Activated CD4-positive, alpha-beta memory T cell treated with anti-CD3 and anti-CD28 coated beads for 36 hours (primary cell): Measurements from ENCODE around the gene SMIM32. TPM values are rescaled to one million over a fixed set of nuclear protein-coding genes. Genes with fewer than 3 reads are reported as not detected.

Experiments used
- CTCF ChIA-PET: fragments of 350-600 bp; sonication (Branson Sonifier 250); formaldehyde crosslinking; loops from one replicate; lab custom pipeline; 2021; ENCODE audit warnings: antibody characterized with exemption, inconsistent platforms; lab: Charles Lee
- POLR2A ChIA-PET: fragments of 350-600 bp; sonication (Branson Sonifier 250); formaldehyde crosslinking; loops from one replicate; lab custom pipeline; 2021; ENCODE audit warnings: antibody characterized with exemption; lab: Charles Lee
- DNase-seq: peaks from one replicate; pipeline ENCODE4 v3.0.0-alpha.2; 2020
- H3K27ac Mint-ChIP-seq: one replicate; pipeline ENCODE4 v1.8.0; 2021; ENCODE audit warnings: mixed read lengths
- H3K27me3 Mint-ChIP-seq: one replicate; pipeline ENCODE4 v1.8.0; 2021; ENCODE audit warnings: mixed read lengths
- H3K36me3 Mint-ChIP-seq: one replicate; pipeline ENCODE4 v1.8.0; 2021; ENCODE audit warnings: mixed read lengths
- H3K4me1 Mint-ChIP-seq: one replicate; pipeline ENCODE4 v1.8.0; 2021; ENCODE audit warnings: low read depth, mixed read lengths
- H3K4me3 Mint-ChIP-seq: one replicate; pipeline ENCODE4 v1.8.0; 2021; ENCODE audit warnings: mild to moderate bottlenecking, mixed read lengths
- H3K9me3 Mint-ChIP-seq: one replicate; pipeline ENCODE4 v1.8.0; 2021; ENCODE audit warnings: mixed read lengths
- intact Hi-C: fragments of 100-400 bp; cut with micrococcal nuclease; formaldehyde crosslinking; loops from one replicate; pipeline ENCODE4 v1.15.1; 2023
- total RNA-seq, 2 experiments: library from RNA; stranded (reverse); gene quantifications; one replicate each; pipeline ENCODE4 v1.2.3, GENCODE V29; 2021

Gene SMIM32
- total RNA-seq, 2 experiments from 2014 or later: not detected

- Mint-ChIP-seq H3K4me3 (no peak overlapping the region), H3K9me3 (no peaks in the 10 kb centered on the region), H3K36me3 (no peaks in the 10 kb centered on the region), H3K27me3 (peaks cover 19% of the 10 kb centered on the region), H3K27ac (no peak overlapping the region), H3K4me1 (no peaks in the 10 kb centered on the region)
- no peak for DNase-seq
- POLR2A ChIA-PET: no interaction called here
- CTCF ChIA-PET: interaction anchor here (0.6 to 1.1 kb wide), 2 partner anchors 31 to 370 kb away, joined by 3 to 4 read pairs; no protein-coding TSS in a partner anchor
- intact Hi-C loops: no loop called here
Observed at GRCh38 chr5:136205061-136205702, 12.2 kb upstream of the SMIM32 start.

GRCh38 chr5:136203303-136203922 is 10.5 kb upstream of the SMIM32 start:
- CTCF ChIA-PET: no interaction called here
- POLR2A ChIA-PET: no interaction called here
- H3K36me3 Mint-ChIP-seq: no peaks in the 10 kb centered on the region
- intact Hi-C loops: no loop called here
- peaks cover 19% of the 10 kb centered on the region for H3K27me3 Mint-ChIP-seq
- no peak for DNase-seq
- H3K9me3 Mint-ChIP-seq: no peaks in the 10 kb centered on the region
- H3K4me1 Mint-ChIP-seq: no peaks in the 10 kb centered on the region
- H3K27ac Mint-ChIP-seq: no peak overlapping the region
- no peak overlapping the region for H3K4me3 Mint-ChIP-seq

GRCh38 chr5:136202469-136203205 is 9.7 kb upstream of the SMIM32 start:
- ChIA-PET POLR2A (no interaction called here), CTCF (no interaction called here)
- H3K9me3 Mint-ChIP-seq: no peaks in the 10 kb centered on the region
- H3K4me1 Mint-ChIP-seq: no peaks in the 10 kb centered on the region
- no peak for DNase-seq
- no peaks in the 10 kb centered on the region for H3K36me3 Mint-ChIP-seq
- intact Hi-C loops: no loop called here
- no peak overlapping the region for H3K4me3 Mint-ChIP-seq
- H3K27me3 Mint-ChIP-seq: peaks cover 17% of the 10 kb centered on the region
- no peak overlapping the region for H3K27ac Mint-ChIP-seq

- Mint-ChIP-seq H3K27me3 (peaks cover 19% of the 10 kb centered on the region), H3K4me1 (no peaks in the 10 kb centered on the region), H3K4me3 (no peak overlapping the region), H3K9me3 (no peaks in the 10 kb centered on the region), H3K27ac (no peak overlapping the region), H3K36me3 (no peaks in the 10 kb centered on the region)
- POLR2A ChIA-PET: no interaction called here
- CTCF ChIA-PET: no interaction called here
- no peak for DNase-seq
- intact Hi-C loops: no loop called here
Observed at GRCh38 chr5:136201870-136202269, 8.9 kb upstream of the SMIM32 start.

GRCh38 chr5:136200761-136201160 is 7.8 kb upstream of the SMIM32 start:
- ChIA-PET CTCF (no interaction called here), POLR2A (no interaction called here)
- intact Hi-C loops: no loop called here
- Mint-ChIP-seq H3K9me3 (no peaks in the 10 kb centered on the region), H3K4me3 (no peak overlapping the region), H3K27ac (no peak overlapping the region), H3K27me3 (peaks cover 27% of the 10 kb centered on the region), H3K36me3 (no peaks in the 10 kb centered on the region), H3K4me1 (no peaks in the 10 kb centered on the region)
- DNase-seq: no peak

GRCh38 chr5:136200130-136200529 is 7.2 kb upstream of the SMIM32 start:
- POLR2A ChIA-PET: no interaction called here
- Mint-ChIP-seq H3K27ac (no peak overlapping the region), H3K9me3 (no peaks in the 10 kb centered on the region), H3K4me3 (no peak overlapping the region), H3K4me1 (no peaks in the 10 kb centered on the region), H3K27me3 (peaks cover 30% of the 10 kb centered on the region), H3K36me3 (no peaks in the 10 kb centered on the region)
- intact Hi-C loops: no loop called here
- DNase-seq: no peak
- CTCF ChIA-PET: no interaction called here

GRCh38 chr5:136199408-136199807 is 6.4 kb upstream of the SMIM32 start:
- no peak overlapping the region for H3K27ac Mint-ChIP-seq
- ChIA-PET POLR2A (no interaction called here), CTCF (no interaction called here)
- peaks cover 37% of the 10 kb centered on the region for H3K27me3 Mint-ChIP-seq
- intact Hi-C loops: no loop called here
- no peak overlapping the region for H3K4me3 Mint-ChIP-seq
- H3K4me1 Mint-ChIP-seq: no peaks in the 10 kb centered on the region
- no peaks in the 10 kb centered on the region for H3K9me3 Mint-ChIP-seq
- H3K36me3 Mint-ChIP-seq: no peaks in the 10 kb centered on the region
- DNase-seq: no peak

- Mint-ChIP-seq H3K4me1 (no peaks in the 10 kb centered on the region), H3K4me3 (no peak overlapping the region), H3K27ac (no peak overlapping the region), H3K27me3 (peaks cover 44% of the 10 kb centered on the region), H3K36me3 (no peaks in the 10 kb centered on the region), H3K9me3 (no peaks in the 10 kb centered on the region)
- ChIA-PET CTCF (no interaction called here), POLR2A (no interaction called here)
- no peak for DNase-seq
- intact Hi-C loops: no loop called here
Observed at GRCh38 chr5:136198453-136198852, 5.5 kb upstream of the SMIM32 start.

- H3K9me3 Mint-ChIP-seq: no peaks in the 10 kb centered on the region
Observed at GRCh38 chr5:136197462-136198142, 4.6 kb upstream of the SMIM32 start.

GRCh38 chr5:136195971-136196820 is 3.2 kb upstream of the SMIM32 start:
- intact Hi-C loops: no loop called here
- DNase-seq: no peak
- H3K4me1 Mint-ChIP-seq: peaks cover 3% of the 10 kb centered on the region
- H3K9me3 Mint-ChIP-seq: no peaks in the 10 kb centered on the region
- no peak overlapping the region for H3K4me3 Mint-ChIP-seq
- POLR2A ChIA-PET: no interaction called here
- peaks cover 53% of the 10 kb centered on the region for H3K27me3 Mint-ChIP-seq
- CTCF ChIA-PET: interaction anchor here (0.8 to 1.8 kb wide), 3 partner anchors 15 to 738 kb away, joined by 3 to 5 read pairs (median 3); no protein-coding TSS in a partner anchor
- no peaks in the 10 kb centered on the region for H3K36me3 Mint-ChIP-seq
- H3K27ac Mint-ChIP-seq: no peak overlapping the region

More at GRCh38 chr5:136197462-136198142, 4.6 kb upstream of the SMIM32 start:
- ChIA-PET POLR2A (no interaction called here), CTCF (interaction anchor here (1.8 kb wide), 1 partner anchor 14 kb away, joined by 5 read pairs; no protein-coding TSS in a partner anchor)
- Mint-ChIP-seq H3K27me3 (peaks cover 46% of the 10 kb centered on the region), H3K36me3 (no peaks in the 10 kb centered on the region), H3K27ac (no peak overlapping the region), H3K4me3 (no peak overlapping the region), H3K4me1 (no peaks in the 10 kb centered on the region)
- intact Hi-C loops: no loop called here
- DNase-seq: no peak

GRCh38 chr5:136194576-136194975 is 1.6 kb upstream of the SMIM32 start:
- Mint-ChIP-seq H3K9me3 (no peaks in the 10 kb centered on the region), H3K27me3 (peaks cover 59% of the 10 kb centered on the region), H3K4me1 (peaks cover 3% of the 10 kb centered on the region), H3K27ac (no peak overlapping the region), H3K4me3 (no peak overlapping the region), H3K36me3 (no peaks in the 10 kb centered on the region)
- intact Hi-C loops: no loop called here
- no peak for DNase-seq
- ChIA-PET POLR2A (no interaction called here), CTCF (no interaction called here)
